HCT116 (cell line): Measurements from ENCODE around the gene CDC42SE2. TPM values are rescaled to one million over a fixed set of nuclear protein-coding genes. Genes with fewer than 3 reads are reported as not detected.

Source experiments
- ATAC-seq: fragments of 200-7000 bp; cut with Tn5 transposase; 2 replicates; pipeline ENCODE4 v1.9.1; 2020; ENCODE audit warnings: mild to moderate bottlenecking, moderate library complexity
- BruUV-seq: library from RNA; stranded (reverse); fragments of 400-500 nt; replicated peaks from 2 replicates; lab custom pipeline; 2021; lab: Mats Ljungman, UMichigan
- CTCF ChIA-PET: fragments of 300-600 bp; sonication (Branson Sonifier 250); formaldehyde crosslinking; loops from one replicate; lab custom pipeline; 2021; ENCODE audit warnings: antibody characterized with exemption; lab: Charles Lee
- POLR2A ChIA-PET: fragments of 300-600, 350-600 bp; sonication (Branson Sonifier 250); formaldehyde crosslinking; loops from one replicate; lab custom pipeline; 2021; ENCODE audit warnings: antibody characterized with exemption; lab: Charles Lee
- RAD21 ChIA-PET, 2 experiments: fragments of 300-600 bp; sonication (Branson Sonifier 250); formaldehyde crosslinking; loops; one replicate each; lab custom pipeline; 2023; ENCODE audit warnings: low total read pairs in 2 of 2; ENCODE audit not compliant: uncharacterized antibody in 2 of 2, unreplicated experiment in 2 of 2, low non-redundant PET in 1 of 2; lab: Charles Lee
- DNase-seq: peaks from one replicate; pipeline ENCODE4 v3.0.0-alpha.2; 2010; ENCODE audit warnings: low read depth, low spot score
- H2AFZ ChIP-seq: fragments of 200-600 bp; shearing (Covaris generic), sonication (generic); 2 replicates; pipeline ENCODE4 v1.6.1; 2017; ENCODE audit warnings: low read depth, mixed run types, mixed read lengths, antibody characterized with exemption, low read length; ENCODE audit not compliant: poor library complexity, severe bottlenecking
- H3K27ac ChIP-seq: 2 replicates; pipeline ENCODE4 v1.5.1; 2012; ENCODE audit warnings: low read depth, low read length
- H3K27me3 ChIP-seq: fragments of 200-600 bp; sonication (generic); 2 replicates; pipeline ENCODE4 v1.6.1; 2016; ENCODE audit warnings: mixed run types, low read length, mixed read lengths; ENCODE audit not compliant: insufficient read depth
- H3K36me3 ChIP-seq, 2 experiments: fragments of 200-500 bp in 1 of 2; fragments of 200-600 bp in 1 of 2; sonication (Bioruptor generic) in 1 of 2; sonication (generic) in 1 of 2; 2 replicates each; pipeline versions ENCODE4 v1.5.1 to v1.6.1; 2014 to 2016; ENCODE audit warnings: low read length in 2 of 2, inconsistent platforms in 1 of 2, mixed read lengths in 1 of 2, mixed run types in 1 of 2; ENCODE audit not compliant: insufficient read depth in 2 of 2, control insufficient read depth in 1 of 2
- H3K4me1 ChIP-seq, 2 experiments: fragments of 200-600 bp in 1 of 2; sonication (generic) in 1 of 2; 2 replicates each; pipeline versions ENCODE4 v1.5.1 to v1.6.1; 2012 to 2017; ENCODE audit warnings: low read length in 2 of 2, inconsistent platforms in 1 of 2, mild to moderate bottlenecking in 1 of 2, mixed read lengths in 1 of 2, mixed run types in 1 of 2, moderate library complexity in 1 of 2; ENCODE audit not compliant: insufficient read depth in 2 of 2, control insufficient read depth in 1 of 2
- H3K4me2 ChIP-seq: fragments of 200-600 bp; sonication (generic); 2 replicates; pipeline ENCODE4 v1.6.1; 2017; ENCODE audit warnings: mixed run types, low read length, mixed read lengths
- H3K4me3 ChIP-seq, 2 experiments: fragments of 200-600 bp in 1 of 2; sonication (generic) in 1 of 2; replicated peaks in 1 of 2; 2 replicates each; pipeline ENCODE4 v1.5.1; 2011 to 2016; ENCODE audit warnings: low read length in 2 of 2, control low read depth in 1 of 2, low read depth in 1 of 2, mild to moderate bottlenecking in 1 of 2, mixed read lengths in 1 of 2, mixed run types in 1 of 2
- H3K79me2 ChIP-seq: fragments of 200-600 bp; sonication (generic); 2 replicates; pipeline ENCODE4 v1.6.1; 2017; ENCODE audit warnings: mild to moderate bottlenecking, mixed run types, low read length, moderate library complexity, mixed read lengths; ENCODE audit not compliant: insufficient read depth
- H3K9ac ChIP-seq: fragments of 200-600 bp; sonication (generic); 2 replicates; pipeline ENCODE4 v1.6.1; 2016; ENCODE audit warnings: low read length, mixed read lengths
- H3K9me2 ChIP-seq: fragments of 200-600 bp; sonication (generic), shearing (Covaris generic); 2 replicates; pipeline ENCODE4 v1.6.1; 2017; ENCODE audit warnings: mixed run types, mild to moderate bottlenecking, moderate library complexity; ENCODE audit not compliant: insufficient read depth
- H3K9me3 ChIP-seq, 2 experiments: fragments of 200-500 bp in 1 of 2; fragments of 200-600 bp in 1 of 2; sonication (Bioruptor generic) in 1 of 2; sonication (generic) in 1 of 2; 2 replicates each; pipeline ENCODE4 v1.6.1; 2014 to 2017; ENCODE audit warnings: low read length in 2 of 2, mixed read lengths in 2 of 2, inconsistent platforms in 1 of 2, low read depth in 1 of 2, mild to moderate bottlenecking in 1 of 2, mixed run types in 1 of 2, moderate library complexity in 1 of 2; ENCODE audit not compliant: control insufficient read depth in 1 of 2, insufficient read depth in 1 of 2
- H4K20me1 ChIP-seq: fragments of 200-600 bp; sonication (generic), shearing (Covaris generic); 2 replicates; pipeline ENCODE4 v1.6.1; 2017; ENCODE audit warnings: mixed run types, mild to moderate bottlenecking, moderate library complexity; ENCODE audit not compliant: insufficient read depth
- CBX3 ChIP-seq: IDR thresholded peaks from 2 replicates; pipeline ENCODE4 v1.6.1; 2012; ENCODE audit warnings: low read depth
- CEBPB ChIP-seq: IDR thresholded peaks from 2 replicates; pipeline ENCODE4 v1.6.1; 2012; ENCODE audit warnings: low read depth
- EGR1 ChIP-seq: IDR thresholded peaks from 2 replicates; pipeline ENCODE4 v1.6.1; 2012; ENCODE audit warnings: low read depth
- FOSL1 ChIP-seq: IDR thresholded peaks from 2 replicates; pipeline ENCODE4 v1.6.1; 2012; ENCODE audit warnings: low read depth
- POLR2AphosphoS5 ChIP-seq: IDR thresholded peaks from 2 replicates; pipeline ENCODE4 v1.6.1; 2011; ENCODE audit warnings: mild to moderate bottlenecking, low read depth, low read length, moderate library complexity
- REST ChIP-seq: IDR thresholded peaks from 2 replicates; pipeline ENCODE4 v1.6.1; 2012; ENCODE audit warnings: low read depth
- SIN3A ChIP-seq: IDR thresholded peaks from 2 replicates; pipeline ENCODE4 v1.6.1; 2012; ENCODE audit warnings: low read depth
- SRF ChIP-seq: IDR thresholded peaks from 2 replicates; pipeline ENCODE4 v1.6.1; 2012; ENCODE audit warnings: low read depth
- YY1 ChIP-seq: IDR thresholded peaks from 2 replicates; pipeline ENCODE4 v1.6.1; 2011; ENCODE audit warnings: low read length, low read depth, moderate library complexity, mild to moderate bottlenecking; ENCODE audit not compliant: insufficient replicate concordance; ENCODE audit errors: extremely low read depth
- ZBTB33 ChIP-seq: IDR thresholded peaks from 2 replicates; pipeline ENCODE4 v1.6.1; 2011; ENCODE audit warnings: mild to moderate bottlenecking, low read length, moderate library complexity; ENCODE audit not compliant: insufficient replicate concordance; ENCODE audit errors: extremely low read depth
- intact Hi-C: fragments of 100-400 bp; cut with micrococcal nuclease; formaldehyde crosslinking; loops from 2 replicates; pipeline ENCODE4 v1.10.0; 2022
- total RNA-seq: library from RNA; stranded (reverse); gene quantifications from one replicate; pipeline ENCODE4 v1.2.1, GENCODE V29; 2021; ENCODE audit not compliant: unreplicated experiment

Gene CDC42SE2
- total RNA-seq, 1 experiment from 2014 or later: 27.0 TPM

GRCh38 chr5:131384173-131384572, 120.3 kb downstream of the CDC42SE2 start:
- H3K9me3 ChIP-seq: no peaks in the 10 kb centered on the region
- no TSS peak for BruUV-seq
- peaks cover 3% of the 10 kb centered on the region; the same call in 1 of the 2 replicates for H3K79me2 ChIP-seq
- peaks cover 2 to 9% of the 10 kb centered on the region in 2 experiments; a peak in 2 of 4 replicates for H3K4me1 ChIP-seq
- no peak for DNase-seq
- intact Hi-C loops: loop anchor here (5.0 to 10.0 kb wide), 2 partner anchors 272 to 1479 kb away; partner anchors contain the start of gene CHSY3
- CTCF ChIA-PET: interaction anchor here (0.7 kb wide), 1 partner anchor 29 kb away, joined by 3 read pairs; no protein-coding TSS in a partner anchor
- H3K4me3 ChIP-seq: no peak overlapping the region
- RAD21 ChIA-PET: interaction anchor here in 1 of 2 experiments (0.6 kb wide), 1 partner anchor 219 kb away, joined by 3 read pairs; no protein-coding TSS in a partner anchor
- no peak overlapping the region for H3K9ac ChIP-seq
- H3K36me3 ChIP-seq: peaks cover 2 to 4% of the 10 kb centered on the region in 2 experiments; a peak in 1 of 4 replicates
- no peaks in the 10 kb centered on the region for H3K27me3 ChIP-seq
- no peak overlapping the region for H3K27ac ChIP-seq
- no peak for ATAC-seq
- H3K9me2 ChIP-seq: no peaks in the 10 kb centered on the region
- no peak overlapping the region for H3K4me2 ChIP-seq
- no peak overlapping the region for H2AFZ ChIP-seq
- POLR2A ChIA-PET: no interaction called here
- no peak for TF ChIP-seq FOSL1
- TF ChIP-seq CBX3: no peak
- TF ChIP-seq REST: no peak
- TF ChIP-seq SIN3A: no peak
- TF ChIP-seq YY1: no peak
- no peak for TF ChIP-seq ZBTB33
- no peak for TF ChIP-seq EGR1
- no peak for TF ChIP-seq POLR2AphosphoS5
- no peak for TF ChIP-seq SRF
- no peak for TF ChIP-seq CEBPB
- H4K20me1 ChIP-seq: no peaks in the 10 kb centered on the region
